ENCODE measurements around the gene TMPRSS13. TPM values are rescaled to one million over a fixed set of nuclear protein-coding genes. Genes with fewer than 3 reads are reported as not detected.

Gene TMPRSS13
- total and polyA plus RNA-seq, 8 donors, result 1.4 to 8.2 (median 2.3) TPM

DNA sequence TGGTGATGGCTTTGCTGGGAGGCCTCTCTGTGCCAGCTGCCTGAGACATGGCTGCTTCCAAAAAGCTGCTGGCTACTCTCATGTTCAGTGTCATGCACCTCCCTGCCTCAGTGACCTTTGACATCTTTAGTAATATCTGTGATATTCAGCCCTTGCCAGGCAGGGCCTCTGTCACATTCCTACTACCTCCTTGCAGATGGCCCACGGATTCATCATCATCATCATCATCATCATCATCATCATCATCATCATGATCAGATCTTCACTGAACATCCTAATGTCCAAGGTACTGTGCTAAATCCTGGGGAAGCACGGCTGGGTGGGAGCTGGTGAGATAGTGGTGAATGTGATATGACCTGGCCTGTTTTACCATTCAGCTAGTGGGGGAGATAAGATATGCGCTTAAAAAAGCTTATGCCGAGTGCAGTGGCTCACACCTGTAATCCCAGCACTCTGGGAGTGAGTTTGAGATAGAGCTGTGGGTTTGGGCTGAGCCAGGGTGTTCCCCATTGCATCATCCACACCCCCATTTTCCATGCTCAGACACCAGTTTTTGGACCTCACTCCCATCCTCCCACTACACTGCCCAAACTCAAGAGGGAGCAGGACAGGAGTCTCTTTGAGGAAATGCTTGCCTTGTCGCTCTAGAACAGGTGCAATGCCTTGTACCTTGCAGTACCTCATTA is 17.1 kb upstream of the TMPRSS13 start:
- ATAC-seq (no peak), FAIRE-seq (no peak), DNase-seq (no peak)
- no peaks in the 10 kb centered on the region for H3K36me3 ChIP-seq
- WGBS, 2 donors, result 41 to 50% methylated on average over 5 of the region's 5 CpGs
- no peak for TF ChIP-seq CTCF (IDR thresholded peaks at IDR 0.05)
- no peak overlapping the region for H3K4me3 ChIP-seq
- no peaks in the 10 kb centered on the region for H3K27me3 ChIP-seq
- intact Hi-C loops (cut with DNase I), result loop anchor here in 1 of 3 donors (5.0 kb wide), 1 partner anchor 104 kb away; no protein-coding TSS in a partner anchor
- H3K27ac ChIP-seq, result no peak overlapping the region
- no peaks in the 10 kb centered on the region for H3K4me1 ChIP-seq
- H3K9me3 ChIP-seq, result no peaks in the 10 kb centered on the region

DNA sequence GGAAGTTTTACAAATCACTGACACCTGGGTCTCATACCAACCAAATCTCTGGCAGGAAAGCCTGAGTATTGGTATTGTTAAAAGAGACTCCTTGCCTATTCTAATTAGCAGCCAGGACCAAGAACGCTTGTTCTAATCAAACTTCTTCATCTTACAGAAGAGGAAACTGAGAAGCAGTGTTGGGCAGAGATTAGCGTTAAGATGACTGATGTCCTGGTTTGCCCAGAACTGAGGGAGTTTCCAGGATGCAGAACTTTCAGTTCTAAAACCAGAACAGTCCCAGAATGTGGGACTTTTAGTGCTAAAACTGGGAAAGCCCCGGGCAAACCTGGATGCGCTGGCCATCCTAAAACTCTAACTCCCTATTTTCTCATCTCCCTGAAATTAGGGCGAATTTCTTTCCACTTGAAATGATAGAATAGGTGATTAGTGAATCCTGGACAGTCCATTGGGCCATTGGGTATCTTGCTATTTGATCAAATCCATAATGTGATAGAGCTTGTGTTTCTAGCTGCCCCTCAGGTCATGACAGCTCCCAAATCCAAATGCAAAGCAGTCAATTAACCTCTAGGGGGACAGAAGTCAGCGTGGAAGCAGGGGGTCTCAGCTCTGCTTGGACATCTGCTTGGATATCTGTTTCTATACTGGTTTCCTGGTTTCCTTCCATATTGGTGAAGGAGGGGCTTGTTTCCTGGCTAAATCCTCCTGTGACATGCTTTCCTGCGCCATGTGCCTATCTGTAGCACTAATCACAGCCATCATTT is 16.0 kb upstream of the TMPRSS13 start:
- no peak for FAIRE-seq
- no peak for ATAC-seq
- 41 to 43% methylated on average over 7 of the region's 7 CpGs for WGBS, 2 donors
- H3K9me3 ChIP-seq, result no peaks in the 10 kb centered on the region
- H3K4me1 ChIP-seq, result no peaks in the 10 kb centered on the region
- no peaks in the 10 kb centered on the region for H3K36me3 ChIP-seq
- no peak overlapping the region for H3K4me3 ChIP-seq
- no peaks in the 10 kb centered on the region for H3K27me3 ChIP-seq
- H3K27ac ChIP-seq, result no peak overlapping the region
- no peak for DNase-seq
- intact Hi-C loops (cut with DNase I), result loop anchor here in 1 of 3 donors (5.0 kb wide), 1 partner anchor 103 kb away; no protein-coding TSS in a partner anchor
- TF ChIP-seq CTCF (IDR thresholded peaks at IDR 0.05), result no peak

- no peak for FAIRE-seq
- intact Hi-C loops (cut with DNase I), result loop anchor here in 1 of 3 donors (5.0 kb wide), 1 partner anchor 107 kb away; no protein-coding TSS in a partner anchor
Observed at GRCh38 chr11:117944554-117944953, 15.4 kb upstream of the TMPRSS13 start.

DNA sequence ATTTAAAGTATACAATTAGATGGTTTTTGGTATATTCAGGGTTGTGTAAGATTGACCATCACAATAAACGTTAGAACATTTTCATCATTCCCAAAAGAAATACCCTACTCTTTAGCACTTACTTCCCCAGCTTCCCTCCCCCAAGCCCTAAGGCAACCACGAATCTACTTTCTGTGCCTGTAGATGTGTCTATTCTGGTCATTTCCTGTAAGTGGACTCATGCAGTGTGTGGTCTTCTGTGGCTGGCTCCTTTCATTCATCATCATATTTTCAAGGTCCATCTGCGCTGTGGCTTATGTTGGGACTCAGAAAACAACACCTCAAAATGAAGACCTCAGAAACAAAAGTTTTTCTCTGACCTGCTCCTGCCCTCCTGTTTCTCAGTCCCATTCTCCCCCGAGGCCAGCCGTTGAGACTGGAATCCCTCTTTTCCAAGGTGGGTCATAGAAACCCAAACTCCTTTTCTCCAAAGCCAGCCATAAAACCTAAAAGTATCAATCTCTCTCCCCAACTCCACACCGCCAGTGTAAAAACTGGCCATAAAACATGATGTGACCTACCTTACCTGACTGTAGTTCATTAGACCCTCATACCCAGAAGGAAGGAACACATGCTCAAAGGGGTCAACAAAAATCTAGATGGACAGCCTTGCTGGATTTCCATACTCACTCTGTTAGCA is 12.9 kb upstream of the TMPRSS13 start:
- Histone ChIP-seq H3K27ac (no peak overlapping the region), H3K4me3 (no peak overlapping the region), H3K27me3 (no peaks in the 10 kb centered on the region), H3K4me1 (no peaks in the 10 kb centered on the region), H3K36me3 (no peaks in the 10 kb centered on the region), H3K9me3 (no peaks in the 10 kb centered on the region)
- 73 to 85% methylated on average over 6 of the region's 6 CpGs for WGBS, 2 donors
- DNase-seq (no peak), ATAC-seq (no peak), FAIRE-seq (no peak)
- intact Hi-C loops (cut with DNase I), result loop anchor here in 1 of 3 donors (5.0 kb wide), 1 partner anchor 105 kb away; no protein-coding TSS in a partner anchor
- no peak for TF ChIP-seq CTCF (IDR thresholded peaks at IDR 0.05)

More at GRCh38 chr11:117944554-117944953, 15.4 kb upstream of the TMPRSS13 start:
- no peaks in the 10 kb centered on the region for H3K9me3 ChIP-seq
- H3K36me3 ChIP-seq, result no peaks in the 10 kb centered on the region
- no peak overlapping the region for H3K4me3 ChIP-seq
- WGBS, 2 donors, result 68 to 79% methylated on average over 5 of the region's 5 CpGs
- H3K27ac ChIP-seq, result no peak overlapping the region
- no peaks in the 10 kb centered on the region for H3K27me3 ChIP-seq
- ATAC-seq (no peak), DNase-seq (no peak)
- H3K4me1 ChIP-seq, result no peaks in the 10 kb centered on the region
- TF ChIP-seq CTCF (IDR thresholded peaks at IDR 0.05), result no peak
